ENCODE data around the gene CLCA2. TPM values are rescaled to one million over a fixed set of nuclear protein-coding genes. Genes with fewer than 3 reads are reported as not detected.

Gene CLCA2
- total RNA-seq, 1 donor from 2014 or later = 12.7 TPM

DNA sequence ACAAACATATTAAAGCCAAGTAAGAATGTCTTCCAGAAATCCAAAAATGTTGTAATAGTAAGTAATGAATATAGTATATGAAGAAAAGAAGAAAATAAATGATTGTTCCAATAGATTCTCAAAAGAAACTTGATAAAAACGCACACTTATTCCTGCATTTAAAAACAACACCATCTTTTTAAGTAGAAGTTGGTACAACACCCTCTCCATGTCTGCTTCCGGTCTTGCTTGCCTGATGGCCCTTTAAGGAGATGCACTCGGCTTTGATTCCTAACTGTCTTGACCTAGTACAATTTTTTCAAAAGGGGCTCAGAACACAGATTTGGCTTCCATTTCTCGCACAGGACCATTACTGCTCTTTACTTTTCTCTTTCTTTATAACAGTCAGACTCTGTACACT, 53.7 kb downstream of the CLCA2 start:
- DNase-seq = no peak

DNA sequence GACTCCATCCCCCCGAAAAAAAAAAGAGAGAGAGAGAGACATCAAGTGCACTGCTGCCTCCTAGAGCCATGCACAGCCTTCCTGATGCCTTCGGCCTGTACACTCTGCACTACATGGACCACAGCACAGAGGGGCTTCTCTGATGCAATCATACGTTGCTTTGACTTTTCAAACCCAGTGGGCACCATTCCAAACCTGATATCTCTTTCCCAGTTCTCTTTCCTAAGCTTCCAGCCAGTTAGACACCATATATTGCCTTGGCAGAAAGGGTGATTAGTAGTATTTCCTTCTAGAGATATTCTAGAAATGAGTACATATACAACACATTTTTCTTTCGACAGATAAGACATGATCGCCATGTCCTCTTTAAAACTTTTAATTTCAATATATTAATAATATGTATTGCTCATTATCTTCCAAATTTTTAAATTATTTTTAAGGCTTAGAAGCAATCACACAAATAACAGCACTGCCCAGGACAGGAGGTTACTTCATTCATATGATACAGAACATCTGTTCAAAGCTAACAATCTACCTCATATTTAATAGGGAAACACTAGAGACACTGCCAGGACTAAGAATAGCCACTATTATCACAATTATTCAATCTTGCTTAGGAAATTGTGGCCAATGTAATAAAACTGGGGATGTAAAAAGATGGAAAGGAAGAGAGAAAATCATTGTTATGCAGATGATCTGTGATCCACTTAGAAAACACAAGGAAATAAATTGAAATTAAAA, 54.6 kb downstream of the CLCA2 start:
- DNase-seq = no peak

GRCh38 chr1:86481966-86482365, 58.0 kb downstream of the CLCA2 start:
- DNase-seq = no peak

DNA sequence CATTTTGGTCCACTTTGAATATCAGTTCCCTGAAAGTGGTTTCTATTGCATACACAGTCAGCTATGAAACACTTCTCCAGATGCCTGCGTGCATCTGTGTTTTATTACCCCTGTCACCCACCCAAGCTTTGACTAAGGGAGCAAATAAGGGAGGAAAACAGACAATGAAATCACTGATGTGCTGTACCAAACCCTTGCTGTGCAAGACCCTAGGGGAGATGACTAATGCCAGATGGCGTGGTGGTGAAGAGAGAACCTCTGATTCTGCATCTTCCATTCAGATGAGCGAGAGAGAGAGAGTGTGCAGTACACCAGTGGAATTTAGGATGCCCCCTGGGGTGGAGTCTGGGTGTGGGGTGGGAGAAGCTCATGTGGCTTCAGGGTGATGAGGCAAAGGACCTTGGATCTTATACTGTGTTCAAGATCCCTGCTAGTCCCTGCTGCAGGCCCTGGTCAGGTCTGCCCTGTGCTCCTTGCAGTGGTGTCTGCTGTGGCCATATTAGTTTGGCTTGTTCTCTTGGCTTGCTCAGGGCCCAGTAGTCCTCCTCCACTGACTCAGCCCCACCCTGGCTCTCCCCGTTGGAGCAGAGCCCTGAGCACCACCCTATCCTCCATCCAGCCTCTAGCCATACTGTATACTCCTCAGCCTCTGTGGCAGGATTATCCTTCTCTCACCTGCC, 63.3 kb downstream of the CLCA2 start:
- DNase-seq = peak; percentile 29

- DNase-seq = no peak
Observed at GRCh38 chr1:86487811-86488141, 63.8 kb downstream of the CLCA2 start.

GRCh38 chr1:86489242-86489878, 65.4 kb downstream of the CLCA2 start:
- no peak for DNase-seq

GRCh38 chr1:86491171-86491950, 67.4 kb downstream of the CLCA2 start:
- peak; percentile 45 for DNase-seq

GRCh38 chr1:86498281-86498680, 74.3 kb downstream of the CLCA2 start:
- DNase-seq = no peak

DNA sequence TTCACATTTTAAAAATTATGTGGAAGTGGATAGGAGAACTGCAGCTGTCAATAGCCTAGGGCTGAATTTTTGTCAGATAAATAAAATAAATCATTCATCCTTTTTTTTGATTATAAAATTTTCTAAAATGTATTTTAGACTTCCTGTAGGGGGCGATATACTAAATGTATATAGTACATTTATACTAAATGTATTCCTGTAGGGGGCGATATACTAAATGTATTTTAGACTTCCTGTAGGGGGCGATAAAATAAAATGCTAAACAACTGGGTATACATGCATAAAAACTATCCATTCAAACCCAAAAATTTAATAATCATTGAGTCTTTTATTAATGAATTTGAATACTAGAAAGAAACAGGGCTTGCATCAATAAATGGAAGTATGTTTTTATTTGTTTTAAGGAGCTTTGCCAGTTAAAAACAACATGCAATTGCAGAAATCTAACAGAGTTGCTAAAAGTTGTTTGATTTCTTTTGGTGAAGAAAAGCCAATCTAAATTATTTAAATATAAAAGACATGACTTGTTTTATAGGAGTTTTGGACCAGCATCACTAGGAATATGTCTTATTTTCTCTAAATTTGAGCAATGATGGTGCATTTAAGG, 76.1 kb downstream of the CLCA2 start:
- no peak for DNase-seq

DNA sequence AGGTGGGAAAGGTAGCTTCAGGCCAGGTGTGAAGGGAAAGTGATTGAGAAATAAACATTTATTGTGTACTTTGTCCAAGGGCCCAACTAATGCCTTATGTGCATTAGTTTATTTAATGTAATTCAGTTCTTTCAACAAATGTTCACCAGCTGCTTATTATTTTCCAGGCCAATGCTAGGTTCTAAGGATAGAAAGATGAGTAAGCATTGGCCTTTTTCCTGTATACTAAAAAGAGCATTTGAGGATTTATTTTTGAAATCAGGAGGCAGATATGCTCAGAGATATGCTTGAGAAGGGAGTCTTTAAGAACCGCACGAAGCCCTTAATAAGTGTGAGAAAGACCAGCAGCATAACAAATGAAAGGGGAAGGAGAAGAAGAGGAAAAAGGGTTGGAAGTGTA, 76.7 kb downstream of the CLCA2 start:
- no peak for DNase-seq

DNA sequence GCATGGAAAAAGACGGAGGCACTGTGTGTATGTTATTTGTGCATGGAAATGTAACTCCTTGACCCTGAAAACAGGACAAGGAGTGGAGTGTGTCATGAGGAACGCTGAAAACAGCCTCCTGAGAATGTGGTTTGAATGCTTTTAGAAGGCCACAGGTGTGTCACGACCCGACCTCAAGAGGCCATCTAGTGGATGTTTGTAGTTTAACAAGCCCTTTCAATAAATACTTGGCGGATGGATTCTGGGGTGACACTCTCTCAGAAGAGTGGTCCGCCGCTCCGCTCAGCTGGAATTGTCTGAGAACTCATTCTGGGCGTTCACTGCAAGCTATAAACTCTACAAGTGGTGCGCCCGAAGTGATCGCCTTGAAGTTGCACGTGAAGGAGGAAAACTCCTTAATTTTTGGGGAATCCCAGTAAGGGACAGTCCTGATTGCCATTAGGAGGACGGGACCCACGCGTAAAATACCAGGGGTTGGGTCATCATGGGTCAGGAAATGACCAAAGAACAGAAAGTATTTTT, 78.2 kb downstream of the CLCA2 start:
- peak; percentile 24 for DNase-seq

GRCh38 chr1:86502721-86503405, 78.9 kb downstream of the CLCA2 start:
- DNase-seq = peak; percentile 27

- peak; percentile 43 for DNase-seq
Observed at GRCh38 chr1:86503406-86504136, 79.6 kb downstream of the CLCA2 start.

DNA sequence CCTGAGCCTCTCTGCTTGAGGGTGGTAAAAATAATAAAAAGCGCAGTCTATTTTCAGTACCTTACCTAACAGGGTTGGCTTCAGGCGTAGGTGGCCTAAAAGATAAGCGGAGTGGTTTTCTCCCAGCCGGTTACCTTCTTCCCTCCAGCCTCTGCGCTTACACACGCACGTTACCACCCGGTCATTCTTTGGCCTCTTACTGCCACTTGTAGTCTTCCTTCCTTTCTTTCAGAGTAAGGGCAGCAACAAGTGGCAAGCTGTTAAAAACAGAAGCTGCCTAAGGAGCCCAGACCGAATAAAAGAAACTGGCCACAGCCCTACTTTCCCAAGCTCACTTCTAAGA, 80.1 kb downstream of the CLCA2 start:
- no peak for DNase-seq

GRCh38 chr1:86504895-86505563, 81.1 kb downstream of the CLCA2 start:
- peak; percentile 52 for DNase-seq

DNA sequence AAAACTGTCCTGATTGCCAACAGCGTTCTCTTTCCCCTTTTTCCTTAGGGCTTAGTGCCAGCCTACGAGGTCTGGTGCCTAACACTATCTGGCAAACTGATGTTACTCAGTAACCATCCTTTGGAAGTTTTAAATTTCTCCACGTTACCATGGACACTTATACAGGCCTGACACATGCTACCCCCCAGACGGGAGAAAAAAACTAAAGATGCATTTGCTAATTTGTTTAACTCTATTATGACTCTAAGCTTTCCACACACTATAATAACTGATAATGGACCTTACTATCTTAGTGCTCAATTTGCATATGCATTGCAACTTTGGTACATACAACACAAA, 81.6 kb downstream of the CLCA2 start:
- DNase-seq = no peak
